SK-N-MC (cell line): Measurements from ENCODE around the gene OTUD5.

ENCODE experiments used
- EZH2 ChIP-seq: fragments of 200-600 bp; sonication (generic); IDR thresholded peaks from one replicate; pipeline ENCODE4 v1.6.1; 2017; ENCODE audit warnings: antibody characterized with exemption
- POLR2AphosphoS5 ChIP-seq: IDR thresholded peaks from 2 replicates; pipeline ENCODE4 v1.6.1; 2012; ENCODE audit warnings: mild to moderate bottlenecking, low read depth, low read length, borderline replicate concordance

DNA sequence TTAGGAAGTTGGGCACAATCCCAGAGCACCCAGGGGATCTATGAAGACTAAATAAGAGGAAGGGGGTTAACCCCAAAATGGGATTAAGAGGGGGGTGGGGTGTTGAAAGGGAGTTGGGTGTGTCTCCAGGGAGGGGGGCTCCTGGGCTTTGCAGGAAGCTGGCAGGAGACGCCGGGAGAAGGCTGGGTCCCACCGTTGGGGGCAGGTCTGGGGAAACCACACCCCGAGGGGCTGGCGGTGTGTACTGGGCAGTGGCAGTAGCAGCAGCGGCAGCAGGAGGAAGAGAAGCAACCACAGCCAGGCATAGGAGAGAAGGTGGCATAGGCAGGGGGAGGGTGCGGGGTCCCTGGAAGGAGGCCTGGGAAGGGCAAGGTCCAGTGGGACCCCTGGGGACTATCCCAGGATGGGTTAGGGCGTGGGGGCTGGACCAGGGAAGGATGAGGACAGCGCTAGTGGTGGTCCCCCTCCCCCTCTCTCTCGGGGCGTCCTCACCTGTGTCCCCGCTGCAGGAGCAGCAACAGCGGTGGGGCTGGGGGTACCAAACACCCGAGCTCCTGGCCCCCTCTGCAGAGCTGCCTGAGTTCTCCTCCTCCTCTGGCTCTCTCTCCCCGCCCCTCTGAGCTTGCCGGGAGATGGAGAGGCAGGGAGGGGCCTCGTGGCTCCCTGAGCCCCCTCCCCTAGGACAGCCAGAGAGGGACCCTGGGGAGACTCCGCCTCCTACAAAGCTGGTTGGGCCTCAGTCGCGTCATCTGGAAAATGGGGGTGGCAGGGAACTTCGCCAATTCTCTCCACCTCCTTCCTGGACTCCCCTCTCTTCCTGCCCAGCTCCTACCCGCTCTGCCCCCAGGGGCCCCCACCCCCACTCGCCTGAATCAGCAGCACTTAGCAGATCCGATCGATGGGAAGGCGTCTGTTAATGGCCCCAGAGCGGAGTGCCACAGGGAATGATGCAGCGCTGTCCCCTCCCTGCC is 14.1 kb upstream of the OTUD5 start, which contains the start of gene KCND1:
- TF ChIP-seq EZH2: no peak
- TF ChIP-seq POLR2AphosphoS5: peak; percentile 36; the same call in 1 of the 2 replicates
